ENCODE results near the gene HDGFL1.

DNA sequence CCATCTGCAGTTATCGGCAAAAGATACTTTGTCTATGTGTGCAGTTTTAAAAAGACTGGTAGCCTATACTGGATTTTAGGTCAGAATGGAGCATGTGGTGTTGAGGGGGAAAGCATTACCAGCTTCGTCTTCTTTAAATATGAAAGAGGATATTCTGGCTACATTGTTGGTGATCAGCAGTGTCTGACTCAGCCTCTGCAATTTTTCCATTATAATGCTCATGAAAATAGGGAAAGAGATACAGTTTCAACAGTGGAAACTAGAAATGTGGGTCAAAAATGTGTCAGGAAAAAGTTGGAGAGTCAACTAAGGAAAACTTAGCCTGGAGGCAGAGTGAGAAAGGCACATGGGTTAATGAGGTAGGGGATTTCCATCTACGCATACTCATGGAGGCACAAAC is 45.2 kb downstream of the HDGFL1 start:
- TF ChIP-seq, protein P1, sequence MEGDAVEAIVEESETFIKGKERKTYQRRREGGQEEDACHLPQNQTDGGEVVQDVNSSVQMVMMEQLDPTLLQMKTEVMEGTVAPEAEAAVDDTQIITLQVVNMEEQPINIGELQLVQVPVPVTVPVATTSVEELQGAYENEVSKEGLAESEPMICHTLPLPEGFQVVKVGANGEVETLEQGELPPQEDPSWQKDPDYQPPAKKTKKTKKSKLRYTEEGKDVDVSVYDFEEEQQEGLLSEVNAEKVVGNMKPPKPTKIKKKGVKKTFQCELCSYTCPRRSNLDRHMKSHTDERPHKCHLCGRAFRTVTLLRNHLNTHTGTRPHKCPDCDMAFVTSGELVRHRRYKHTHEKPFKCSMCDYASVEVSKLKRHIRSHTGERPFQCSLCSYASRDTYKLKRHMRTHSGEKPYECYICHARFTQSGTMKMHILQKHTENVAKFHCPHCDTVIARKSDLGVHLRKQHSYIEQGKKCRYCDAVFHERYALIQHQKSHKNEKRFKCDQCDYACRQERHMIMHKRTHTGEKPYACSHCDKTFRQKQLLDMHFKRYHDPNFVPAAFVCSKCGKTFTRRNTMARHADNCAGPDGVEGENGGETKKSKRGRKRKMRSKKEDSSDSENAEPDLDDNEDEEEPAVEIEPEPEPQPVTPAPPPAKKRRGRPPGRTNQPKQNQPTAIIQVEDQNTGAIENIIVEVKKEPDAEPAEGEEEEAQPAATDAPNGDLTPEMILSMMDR (conservative IDR thresholded peaks at IDR 0.05; ENCODE audit: low read depth, low read length), result no peak
- TF ChIP-seq EZH2 (IDR thresholded peaks at IDR 0.05; ENCODE audit: borderline replicate concordance, low read depth, low read length, poor library complexity, severe bottlenecking), result no peak

Data from A673 (cell line).